Endothelial cell of umbilical vein (primary cell): ENCODE results near the gene SMIM8. TPM values are rescaled to one million over a fixed set of nuclear protein-coding genes. Genes with fewer than 3 reads are reported as not detected.

Experiments used
- BruUV-seq: library from RNA; stranded (reverse); fragments of 400-500 nt; replicated peaks from 2 replicates; lab custom pipeline; 2021; lab: Mats Ljungman, UMichigan
- CTCF ChIA-PET: fragments of 300-600, 350-600 bp; sonication (Branson Sonifier 250); formaldehyde crosslinking; loops from one replicate; lab custom pipeline; 2021; ENCODE audit warnings: antibody characterized with exemption, inconsistent platforms; lab: Charles Lee
- POLR2A ChIA-PET: fragments of 300-600, 350-600 bp; sonication (Branson Sonifier 250); formaldehyde crosslinking; loops from one replicate; lab custom pipeline; 2021; ENCODE audit warnings: antibody characterized with exemption, inconsistent platforms; lab: Charles Lee
- DNase-seq: peaks from one replicate; pipeline ENCODE4 v3.0.0-alpha.2; 2011; ENCODE audit warnings: low read depth, low spot score
- FAIRE-seq: peaks from 2 replicates; lab custom pipeline; 2011; peaks lifted over from hg19 to GRCh38; lab: Jason Lieb, UNC
- H2AFZ ChIP-seq: 2 replicates; pipeline ENCODE4 v1.6.0; 2012; ENCODE audit warnings: low read depth, low read length, control low read depth, inconsistent platforms
- H3K27ac ChIP-seq: 2 replicates; pipeline ENCODE4 v1.5.1; 2011; ENCODE audit warnings: low read depth, mild to moderate bottlenecking, control low read depth, low read length, moderate library complexity; ENCODE audit not compliant: insufficient read depth
- H3K27me3 ChIP-seq, 2 experiments: 2 replicates each; pipeline versions ENCODE4 v1.6.0 to v1.6.1; 2011; ENCODE audit warnings: low read length in 2 of 2, mixed read lengths in 1 of 2; ENCODE audit not compliant: control insufficient read depth in 2 of 2, insufficient read depth in 2 of 2
- H3K36me3 ChIP-seq, 2 experiments: 2 replicates in 1 of 2; 3 replicates in 1 of 2; pipeline ENCODE4 v1.5.1; 2011; ENCODE audit warnings: low read length in 2 of 2, mild to moderate bottlenecking in 1 of 2, moderate library complexity in 1 of 2; ENCODE audit not compliant: control insufficient read depth in 2 of 2, insufficient read depth in 2 of 2; ENCODE audit errors: extremely low read depth in 1 of 2
- H3K4me1 ChIP-seq: 3 replicates; pipeline ENCODE4 v1.5.1; 2011; ENCODE audit warnings: mild to moderate bottlenecking, low read length; ENCODE audit not compliant: control insufficient read depth, insufficient read depth; ENCODE audit errors: extremely low read depth
- H3K4me2 ChIP-seq: 2 replicates; pipeline ENCODE4 v1.6.1; 2011; ENCODE audit warnings: low read length, control low read depth, mixed read lengths; ENCODE audit not compliant: insufficient read depth
- H3K4me3 ChIP-seq, 3 experiments: fragments of 200-600 bp in 1 of 3; sonication (generic), shearing (Covaris generic) in 1 of 3; replicated peaks in 1 of 3; 2 replicates each; pipeline ENCODE4 v1.5.1; 2011 to 2016; ENCODE audit warnings: control low read depth in 3 of 3, low read length in 3 of 3, mild to moderate bottlenecking in 2 of 3, inconsistent platforms in 1 of 3, low read depth in 1 of 3, moderate library complexity in 1 of 3; ENCODE audit not compliant: insufficient read depth in 1 of 3
- H3K79me2 ChIP-seq: 2 replicates; pipeline ENCODE4 v1.6.0; 2012; ENCODE audit warnings: low read length, inconsistent platforms; ENCODE audit not compliant: control insufficient read depth, insufficient read depth
- H3K9ac ChIP-seq: replicated peaks from 2 replicates; pipeline ENCODE3; 2011; ENCODE audit warnings: low read length, control low read depth; ENCODE audit not compliant: insufficient read depth; ENCODE audit errors: extremely low read depth
- H3K9me1 ChIP-seq: replicated peaks from 3 replicates; pipeline ENCODE4 v1.6.0; 2011; ENCODE audit warnings: mild to moderate bottlenecking, low read length; ENCODE audit not compliant: control insufficient read depth, insufficient read depth; ENCODE audit errors: extremely low read depth
- H3K9me3 ChIP-seq: replicated peaks from 2 replicates; pipeline ENCODE4 v1.5.1; 2012; ENCODE audit warnings: low read length, inconsistent platforms; ENCODE audit not compliant: control insufficient read depth, insufficient read depth
- H4K20me1 ChIP-seq: replicated peaks from 2 replicates; pipeline ENCODE3; 2011; ENCODE audit warnings: mild to moderate bottlenecking, low read length; ENCODE audit not compliant: control insufficient read depth, insufficient read depth; ENCODE audit errors: extremely low read depth
- EZH2 ChIP-seq: IDR thresholded peaks from 2 replicates; pipeline ENCODE4 v1.6.1; 2012; ENCODE audit warnings: borderline replicate concordance, low read depth, mild to moderate bottlenecking, moderate library complexity, low read length, inconsistent platforms; ENCODE audit not compliant: severe bottlenecking
- FOS ChIP-seq: IDR thresholded peaks from 2 replicates; pipeline ENCODE4 v1.6.1; 2011; ENCODE audit warnings: mild to moderate bottlenecking, low read length, moderate library complexity, borderline replicate concordance; ENCODE audit not compliant: insufficient read depth
- GATA2 ChIP-seq: IDR thresholded peaks from 2 replicates; pipeline ENCODE4 v1.7.0; 2011; ENCODE audit warnings: low read depth, mild to moderate bottlenecking, moderate library complexity, mixed read lengths, low read length; ENCODE audit not compliant: insufficient read length, insufficient read depth
- JUN ChIP-seq: IDR thresholded peaks from 2 replicates; pipeline ENCODE4 v1.6.1; 2011; ENCODE audit warnings: borderline replicate concordance, low read depth; ENCODE audit not compliant: insufficient read length, insufficient read depth
- MAX ChIP-seq: IDR thresholded peaks from 2 replicates; pipeline ENCODE4 v1.6.1; 2011; ENCODE audit not compliant: insufficient read depth, insufficient read length
- MYC ChIP-seq: IDR thresholded peaks from one replicate; pipeline ENCODE4 v1.6.1; 2011; ENCODE audit warnings: mild to moderate bottlenecking, low read depth, low read length
- POLR2A ChIP-seq: IDR thresholded peaks from 2 replicates; pipeline ENCODE4 v1.6.1; 2012; ENCODE audit warnings: low read depth, mild to moderate bottlenecking, control low read depth, low read length
- POLR2AphosphoS5 ChIP-seq: IDR thresholded peaks from 2 replicates; pipeline ENCODE4 v1.6.1; 2012; ENCODE audit warnings: low read depth, mild to moderate bottlenecking, control low read depth, low read length, moderate library complexity; ENCODE audit not compliant: insufficient read depth
- dilution Hi-C: fragments of 300-500 bp; cut with MboI; formaldehyde crosslinking; loops from one replicate; pipeline ENCODE4 v1.15.0; 2019; ENCODE audit warnings: low sequenced_read_pairs; ENCODE audit not compliant: extremely low pct_ligation_motif_present
- intact Hi-C: fragments of 100-400 bp; cut with micrococcal nuclease; formaldehyde crosslinking; loops from one replicate; pipeline ENCODE4 v1.10.0; 2022
- polyA plus RNA-seq, 4 experiments: library from polyadenylated mRNA; depleted of rRNA in 3 of 4; stranded (reverse) in 3 of 4; unstranded in 1 of 4; fragments of >200 nt; gene quantifications; 2 replicates each; pipeline versions ENCODE4 v1.2.1 to v1.2.3, GENCODE V29; 2011 to 2012; ENCODE audit warnings: missing spikeins in 1 of 4
- total RNA-seq: library from RNA; stranded (reverse); gene quantifications from 2 replicates; pipeline ENCODE4 v1.2.3, GENCODE V29; 2021
- TF ChIP-seq, protein P1 (sequence below), 2 donors: IDR thresholded peaks; 1 replicate in 1 of 2; 2 replicates in 1 of 2; pipeline ENCODE4 v1.5.1; 2011; ENCODE audit warnings: low read length in 2 of 2, mild to moderate bottlenecking in 2 of 2, moderate library complexity in 2 of 2, control low read depth in 1 of 2, inconsistent platforms in 1 of 2, low read depth in 1 of 2; ENCODE audit not compliant: insufficient read depth in 1 of 2; ENCODE audit errors: extremely low read depth in 1 of 2

SMIM8 gene
- total and polyA plus RNA-seq, 2 donors (not counting 3 experiments of a cell fraction or from before 2014, with no cell fraction given), result 2.0 to 8.4 TPM

- Histone ChIP-seq H3K36me3 (no peaks in the 10 kb centered on the region), H3K4me3 (no peak overlapping the region), H3K9me3 (no peaks in the 10 kb centered on the region), H3K4me2 (no peak overlapping the region), H3K27ac (no peak overlapping the region), H3K4me1 (no peaks in the 10 kb centered on the region), H3K27me3 (no peaks in the 10 kb centered on the region), H3K9me1 (no peaks in the 10 kb centered on the region), H3K9ac (no peak overlapping the region), H4K20me1 (no peaks in the 10 kb centered on the region), H3K79me2 (no peaks in the 10 kb centered on the region), H2AFZ (no peak overlapping the region)
- TF ChIP-seq EZH2, result no peak
- TF ChIP-seq, protein P1, sequence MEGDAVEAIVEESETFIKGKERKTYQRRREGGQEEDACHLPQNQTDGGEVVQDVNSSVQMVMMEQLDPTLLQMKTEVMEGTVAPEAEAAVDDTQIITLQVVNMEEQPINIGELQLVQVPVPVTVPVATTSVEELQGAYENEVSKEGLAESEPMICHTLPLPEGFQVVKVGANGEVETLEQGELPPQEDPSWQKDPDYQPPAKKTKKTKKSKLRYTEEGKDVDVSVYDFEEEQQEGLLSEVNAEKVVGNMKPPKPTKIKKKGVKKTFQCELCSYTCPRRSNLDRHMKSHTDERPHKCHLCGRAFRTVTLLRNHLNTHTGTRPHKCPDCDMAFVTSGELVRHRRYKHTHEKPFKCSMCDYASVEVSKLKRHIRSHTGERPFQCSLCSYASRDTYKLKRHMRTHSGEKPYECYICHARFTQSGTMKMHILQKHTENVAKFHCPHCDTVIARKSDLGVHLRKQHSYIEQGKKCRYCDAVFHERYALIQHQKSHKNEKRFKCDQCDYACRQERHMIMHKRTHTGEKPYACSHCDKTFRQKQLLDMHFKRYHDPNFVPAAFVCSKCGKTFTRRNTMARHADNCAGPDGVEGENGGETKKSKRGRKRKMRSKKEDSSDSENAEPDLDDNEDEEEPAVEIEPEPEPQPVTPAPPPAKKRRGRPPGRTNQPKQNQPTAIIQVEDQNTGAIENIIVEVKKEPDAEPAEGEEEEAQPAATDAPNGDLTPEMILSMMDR (IDR thresholded peaks at IDR 0.05; ENCODE audit: extremely low read depth in 1 of 2, insufficient read depth in 1 of 2, low read depth in 1 of 2, low read length in 2 of 2), result no peak
- TF ChIP-seq GATA2, result no peak
- TF ChIP-seq POLR2AphosphoS5, result no peak
- TF ChIP-seq JUN, result no peak
- TF ChIP-seq FOS, result no peak
- no peak for TF ChIP-seq MAX
- no peak for TF ChIP-seq POLR2A
- TF ChIP-seq MYC, result no peak
- POLR2A ChIA-PET, result no interaction called here
- dilution Hi-C loops (no loop called here), intact Hi-C loops (no loop called here)
- DNase-seq (no peak), FAIRE-seq (no peak)
- BruUV-seq, result no TSS peak
- CTCF ChIA-PET, result interaction anchor here (0.6 kb wide), 1 partner anchor 440 kb away, joined by 3 read pairs; no protein-coding TSS in a partner anchor
Measured at GRCh38 chr6:87340230-87340629, 17.8 kb downstream of the SMIM8 start.
